Measurements from ENCODE around the gene CIB4. TPM values are rescaled to one million over a fixed set of nuclear protein-coding genes. Genes with fewer than 3 reads are reported as not detected.

The CIB4 gene
- total RNA-seq, 1 donor from 2014 or later: not detected

- peaks cover 2% of the 10 kb centered on the region for H3K4me1 Mint-ChIP-seq (ENCODE audit: low read depth)
- peaks cover 30% of the 10 kb centered on the region for H3K27me3 Mint-ChIP-seq (ENCODE audit: low read depth)
- no peak for DNase-seq (ENCODE audit: low spot score)
- intact Hi-C loops (cut with micrococcal nuclease): no loop called here
- H3K9me3 Mint-ChIP-seq: no peaks in the 10 kb centered on the region
- H3K36me3 Mint-ChIP-seq (ENCODE audit: low read depth): no peaks in the 10 kb centered on the region
- H3K27ac Mint-ChIP-seq: no peak overlapping the region
- H3K4me3 Mint-ChIP-seq (ENCODE audit: low read depth): no peak overlapping the region
Observed at GRCh38 chr2:26602575-26602974, 38.6 kb downstream of the CIB4 start.

- intact Hi-C loops (cut with micrococcal nuclease): no loop called here
- no peak overlapping the region for H3K27ac Mint-ChIP-seq
- H3K27me3 Mint-ChIP-seq (ENCODE audit: low read depth): peaks cover 35% of the 10 kb centered on the region
- peaks cover 2% of the 10 kb centered on the region for H3K4me1 Mint-ChIP-seq (ENCODE audit: low read depth)
- no peak for DNase-seq (ENCODE audit: low spot score)
- no peak overlapping the region for H3K4me3 Mint-ChIP-seq (ENCODE audit: low read depth)
- no peaks in the 10 kb centered on the region for H3K36me3 Mint-ChIP-seq (ENCODE audit: low read depth)
- no peaks in the 10 kb centered on the region for H3K9me3 Mint-ChIP-seq
Observed at GRCh38 chr2:26599387-26599786, 41.8 kb downstream of the CIB4 start.

- no peak overlapping the region for H3K4me3 Mint-ChIP-seq (ENCODE audit: low read depth)
- peaks cover 2% of the 10 kb centered on the region for H3K4me1 Mint-ChIP-seq (ENCODE audit: low read depth)
- H3K27ac Mint-ChIP-seq: no peak overlapping the region
- H3K9me3 Mint-ChIP-seq: no peaks in the 10 kb centered on the region
- H3K27me3 Mint-ChIP-seq (ENCODE audit: low read depth): peaks cover 37% of the 10 kb centered on the region
- no peak for DNase-seq (ENCODE audit: low spot score)
- intact Hi-C loops (cut with micrococcal nuclease): no loop called here
- no peaks in the 10 kb centered on the region for H3K36me3 Mint-ChIP-seq (ENCODE audit: low read depth)
Observed at GRCh38 chr2:26598996-26599373, 42.2 kb downstream of the CIB4 start.

GRCh38 chr2:26598336-26598995 is 42.7 kb downstream of the CIB4 start:
- intact Hi-C loops (cut with micrococcal nuclease): no loop called here
- Mint-ChIP-seq H3K27ac (no peak overlapping the region), H3K9me3 (no peaks in the 10 kb centered on the region), H3K4me3 (ENCODE audit: low read depth) (no peak overlapping the region), H3K4me1 (ENCODE audit: low read depth) (peaks cover 2% of the 10 kb centered on the region), H3K36me3 (ENCODE audit: low read depth) (no peaks in the 10 kb centered on the region), H3K27me3 (ENCODE audit: low read depth) (peaks cover 37% of the 10 kb centered on the region)
- DNase-seq (ENCODE audit: low spot score): no peak

GRCh38 chr2:26597197-26597596 is 44.0 kb downstream of the CIB4 start:
- DNase-seq (ENCODE audit: low spot score): no peak
- H3K36me3 Mint-ChIP-seq (ENCODE audit: low read depth): no peaks in the 10 kb centered on the region
- no peak overlapping the region for H3K27ac Mint-ChIP-seq
- H3K9me3 Mint-ChIP-seq: no peaks in the 10 kb centered on the region
- H3K4me3 Mint-ChIP-seq (ENCODE audit: low read depth): no peak overlapping the region
- H3K27me3 Mint-ChIP-seq (ENCODE audit: low read depth): peaks cover 39% of the 10 kb centered on the region
- intact Hi-C loops (cut with micrococcal nuclease): no loop called here
- H3K4me1 Mint-ChIP-seq (ENCODE audit: low read depth): peaks cover 5% of the 10 kb centered on the region

GRCh38 chr2:26595146-26595545 is 46.0 kb downstream of the CIB4 start:
- Mint-ChIP-seq H3K4me1 (ENCODE audit: low read depth) (peaks cover 5% of the 10 kb centered on the region), H3K36me3 (ENCODE audit: low read depth) (no peaks in the 10 kb centered on the region), H3K4me3 (ENCODE audit: low read depth) (no peak overlapping the region), H3K27ac (no peak overlapping the region), H3K9me3 (no peaks in the 10 kb centered on the region), H3K27me3 (ENCODE audit: low read depth) (peaks cover 32% of the 10 kb centered on the region)
- intact Hi-C loops (cut with micrococcal nuclease): no loop called here
- no peak for DNase-seq (ENCODE audit: low spot score)

GRCh38 chr2:26591619-26592505 is 49.3 kb downstream of the CIB4 start:
- Mint-ChIP-seq H3K36me3 (ENCODE audit: low read depth) (no peaks in the 10 kb centered on the region), H3K9me3 (no peaks in the 10 kb centered on the region), H3K27ac (no peak overlapping the region), H3K4me3 (ENCODE audit: low read depth) (no peak overlapping the region), H3K4me1 (ENCODE audit: low read depth) (peaks cover 5% of the 10 kb centered on the region), H3K27me3 (ENCODE audit: low read depth) (peaks cover 37% of the 10 kb centered on the region)
- DNase-seq (ENCODE audit: low spot score): no peak
- intact Hi-C loops (cut with micrococcal nuclease): no loop called here

GRCh38 chr2:26590980-26591618 is 50.1 kb downstream of the CIB4 start:
- intact Hi-C loops (cut with micrococcal nuclease): no loop called here
- no peaks in the 10 kb centered on the region for H3K9me3 Mint-ChIP-seq
- no peak overlapping the region for H3K27ac Mint-ChIP-seq
- H3K27me3 Mint-ChIP-seq (ENCODE audit: low read depth): peaks cover 35% of the 10 kb centered on the region
- DNase-seq (ENCODE audit: low spot score): no peak
- peaks cover 5% of the 10 kb centered on the region for H3K4me1 Mint-ChIP-seq (ENCODE audit: low read depth)
- H3K4me3 Mint-ChIP-seq (ENCODE audit: low read depth): no peak overlapping the region
- no peaks in the 10 kb centered on the region for H3K36me3 Mint-ChIP-seq (ENCODE audit: low read depth)

- Mint-ChIP-seq H3K9me3 (no peaks in the 10 kb centered on the region), H3K27ac (no peak overlapping the region), H3K36me3 (ENCODE audit: low read depth) (no peaks in the 10 kb centered on the region), H3K27me3 (ENCODE audit: low read depth) (peaks cover 34% of the 10 kb centered on the region), H3K4me1 (ENCODE audit: low read depth) (peaks cover 3% of the 10 kb centered on the region), H3K4me3 (ENCODE audit: low read depth) (no peak overlapping the region)
- no peak for DNase-seq (ENCODE audit: low spot score)
- intact Hi-C loops (cut with micrococcal nuclease): no loop called here
Observed at GRCh38 chr2:26590508-26590907, 50.7 kb downstream of the CIB4 start.

GRCh38 chr2:26588576-26588975 is 52.6 kb downstream of the CIB4 start:
- no peaks in the 10 kb centered on the region for H3K36me3 Mint-ChIP-seq (ENCODE audit: low read depth)
- no peaks in the 10 kb centered on the region for H3K9me3 Mint-ChIP-seq
- intact Hi-C loops (cut with micrococcal nuclease): no loop called here
- peaks cover 19% of the 10 kb centered on the region for H3K27me3 Mint-ChIP-seq (ENCODE audit: low read depth)
- H3K4me3 Mint-ChIP-seq (ENCODE audit: low read depth): no peak overlapping the region
- H3K4me1 Mint-ChIP-seq (ENCODE audit: low read depth): peaks cover 3% of the 10 kb centered on the region
- H3K27ac Mint-ChIP-seq: no peak overlapping the region
- DNase-seq (ENCODE audit: low spot score): no peak

- peaks cover 18% of the 10 kb centered on the region for H3K27me3 Mint-ChIP-seq (ENCODE audit: low read depth)
- no peak overlapping the region for H3K4me3 Mint-ChIP-seq (ENCODE audit: low read depth)
- no peaks in the 10 kb centered on the region for H3K9me3 Mint-ChIP-seq
- no peak overlapping the region for H3K27ac Mint-ChIP-seq
- intact Hi-C loops (cut with micrococcal nuclease): no loop called here
- peaks cover 3% of the 10 kb centered on the region for H3K4me1 Mint-ChIP-seq (ENCODE audit: low read depth)
- no peak for DNase-seq (ENCODE audit: low spot score)
- H3K36me3 Mint-ChIP-seq (ENCODE audit: low read depth): no peaks in the 10 kb centered on the region
Observed at GRCh38 chr2:26587994-26588393, 53.2 kb downstream of the CIB4 start.

GRCh38 chr2:26585966-26586365 is 55.2 kb downstream of the CIB4 start:
- DNase-seq (ENCODE audit: low spot score): no peak
- H3K27me3 Mint-ChIP-seq (ENCODE audit: low read depth): peaks cover 15% of the 10 kb centered on the region
- intact Hi-C loops (cut with micrococcal nuclease): no loop called here

GRCh38 chr2:26585100-26585499 is 56.1 kb downstream of the CIB4 start:
- no peaks in the 10 kb centered on the region for H3K4me1 Mint-ChIP-seq (ENCODE audit: low read depth)
- no peak overlapping the region for H3K27ac Mint-ChIP-seq
- no peak for DNase-seq (ENCODE audit: low spot score)
- peaks cover 12% of the 10 kb centered on the region for H3K27me3 Mint-ChIP-seq (ENCODE audit: low read depth)
- intact Hi-C loops (cut with micrococcal nuclease): no loop called here
- no peaks in the 10 kb centered on the region for H3K9me3 Mint-ChIP-seq
- no peak overlapping the region for H3K4me3 Mint-ChIP-seq (ENCODE audit: low read depth)
- H3K36me3 Mint-ChIP-seq (ENCODE audit: low read depth): no peaks in the 10 kb centered on the region

More at GRCh38 chr2:26585966-26586365, 55.2 kb downstream of the CIB4 start:
- H3K36me3 Mint-ChIP-seq (ENCODE audit: low read depth): no peaks in the 10 kb centered on the region
- H3K4me3 Mint-ChIP-seq (ENCODE audit: low read depth): no peak overlapping the region
- no peaks in the 10 kb centered on the region for H3K9me3 Mint-ChIP-seq
- H3K4me1 Mint-ChIP-seq (ENCODE audit: low read depth): no peaks in the 10 kb centered on the region
- H3K27ac Mint-ChIP-seq: no peak overlapping the region

Data from activated T-helper 2 cell treated with anti-CD3 and anti-CD28 coated beads, Interferon-gamma antibody, Interleukin-2, Interleukin-4, amounts not matched to agents 10 μg/mL and 5 μg/mL and 100 μg/mL, durations not matched to agents 14 hours and 24 hours and 36 hours (primary cell).